K562 (cell line): Measurements from ENCODE around the gene RPRD1B. TPM values are rescaled to one million over a fixed set of nuclear protein-coding genes. Genes with fewer than 3 reads are reported as not detected.

ENCODE experiments used
- CEBPG ChIP-seq, 3 experiments: fragments of 200-800 bp in 1 of 3; sonication (Bioruptor generic) in 1 of 3; sonication (generic) in 1 of 3; formaldehyde crosslinking in 1 of 3; IDR thresholded peaks in 2 of 3; conservative IDR thresholded peaks in 1 of 3; 2 replicates each; pipeline versions ENCODE4 v1.6.1 to v1.8.0; 2016 to 2022; ENCODE audit warnings: missing compliant biosample characterization in 2 of 3, missing genetic modification characterization in 2 of 3, mild to moderate bottlenecking in 1 of 3, missing genetic modification reagents in 1 of 3
- ERF ChIP-seq: fragments of 450-650 bp; formaldehyde crosslinking; IDR thresholded peaks from 2 replicates; pipeline ENCODE4 v1.4.0; 2020; ENCODE audit warnings: mild to moderate bottlenecking, mixed read lengths
- KAT7 ChIP-seq: sonication (generic); formaldehyde crosslinking; IDR thresholded peaks from 2 replicates; pipeline ENCODE4 v1.8.0; 2022; ENCODE audit warnings: missing genetic modification reagents, mild to moderate bottlenecking, borderline replicate concordance
- NFE2L1 ChIP-seq: fragments of 450-650 bp; IDR thresholded peaks from 2 replicates; pipeline ENCODE4 v1.6.1; 2016; ENCODE audit warnings: missing genetic modification characterization, low read depth, mild to moderate bottlenecking, missing compliant biosample characterization, moderate library complexity, borderline replicate concordance
- NFXL1 ChIP-seq: fragments of 450-650 bp; formaldehyde crosslinking; IDR thresholded peaks from 2 replicates; pipeline ENCODE4 v1.4.0; 2021; ENCODE audit warnings: mild to moderate bottlenecking
- NONO ChIP-seq, 2 experiments: fragments of 200-400 bp in 1 of 2; fragments of 450-650 bp in 1 of 2; formaldehyde crosslinking in 1 of 2; IDR thresholded peaks; 2 replicates each; pipeline ENCODE4 v1.6.1; 2017; ENCODE audit warnings: low read depth in 2 of 2, mild to moderate bottlenecking in 2 of 2, moderate library complexity in 2 of 2, low read length in 1 of 2
- SAP30 ChIP-seq: fragments of 200-600 bp; sonication (generic); IDR thresholded peaks from 2 replicates; pipeline ENCODE4 v1.6.1; 2012; ENCODE audit warnings: borderline replicate concordance, low read depth, mild to moderate bottlenecking, moderate library complexity, low read length, control low read depth, inconsistent platforms; ENCODE audit not compliant: insufficient read depth, poor library complexity, severe bottlenecking
- SRSF7 ChIP-seq: fragments of 200-400 bp; formaldehyde crosslinking; optimal IDR thresholded peaks from 2 replicates; pipeline ENCODE3; 2017; ENCODE audit warnings: mild to moderate bottlenecking, low read depth, low read length
- TAL1 ChIP-seq: fragments of 450-650 bp; IDR thresholded peaks from 2 replicates; pipeline ENCODE4 v1.6.1; 2016; ENCODE audit warnings: mild to moderate bottlenecking
- ZBTB17 ChIP-seq: fragments of 450-650 bp; formaldehyde crosslinking; IDR thresholded peaks from 2 replicates; pipeline ENCODE4 v1.4.0; 2020; ENCODE audit warnings: mild to moderate bottlenecking
- ZNF41 ChIP-seq: fragments of 250-450 bp; sonication (Bioruptor Pico); conservative IDR thresholded peaks from 2 replicates; pipeline ENCODE4 v1.4.0; 2020; ENCODE audit warnings: mild to moderate bottlenecking
- ZNF696 ChIP-seq: fragments of 250-450 bp; sonication (Bioruptor Pico); conservative IDR thresholded peaks from 2 replicates; pipeline ENCODE4 v1.4.0; 2020; ENCODE audit warnings: mild to moderate bottlenecking, moderate library complexity
- polyA plus RNA-seq, 8 experiments: library from polyadenylated mRNA; depleted of rRNA in 4 of 8; stranded (reverse) in 5 of 8; unstranded in 3 of 8; fragments of >200 nt; fragmentation: Nextera tagmentation in 2 of 8; fragmentation: Illumina TruSeq in 1 of 8; extraction: Ambion mirVana in 2 of 8; extraction: Trizol in 1 of 8; gene quantifications; 2 replicates each; pipeline versions ENCODE4 v1.2.1 to v1.2.3, GENCODE V29; 2011 to 2014; ENCODE audit warnings: inconsistent platforms in 1 of 8, missing spikeins in 1 of 8
- total RNA-seq, 7 experiments: library from RNA; depleted of rRNA in 6 of 7; stranded (reverse); fragments of >200 nt in 6 of 7; fragmentation: Illumina TruSeq in 2 of 7; extraction: Trizol in 2 of 7; gene quantifications; 2 replicates each; pipeline versions ENCODE4 v1.2.1 to v1.2.3, GENCODE V29; 2011 to 2021; ENCODE audit warnings: low replicate concordance in 1 of 7
- TF ChIP-seq, protein P1 (sequence below): conservative IDR thresholded peaks from 2 replicates; pipeline ENCODE4 v1.6.1; 2011; ENCODE audit warnings: low read depth, mild to moderate bottlenecking, low read length; ENCODE audit not compliant: control insufficient read depth
- TF ChIP-seq, protein P2 (sequence below), 2 experiments: fragments of 450-650 bp; conservative IDR thresholded peaks; 2 replicates each; pipeline ENCODE4 v1.6.1; 2017; ENCODE audit warnings: mild to moderate bottlenecking in 2 of 2, moderate library complexity in 2 of 2
- TF ChIP-seq, protein P3 (sequence below): sonication (generic); formaldehyde crosslinking; IDR thresholded peaks from 2 replicates; pipeline ENCODE4 v1.9.0; 2022; ENCODE audit warnings: mild to moderate bottlenecking, missing genetic modification reagents
- TF ChIP-seq, protein P4 (sequence below): sonication (generic); formaldehyde crosslinking; IDR thresholded peaks from 2 replicates; pipeline ENCODE4 v1.9.0; 2022; ENCODE audit warnings: mild to moderate bottlenecking, missing genetic modification reagents
- TF ChIP-seq, protein P5 (sequence below): fragments of 150-350 bp; IDR thresholded peaks from 2 replicates; pipeline ENCODE4 v1.6.1; 2014; ENCODE audit warnings: low read depth, mild to moderate bottlenecking, low read length, borderline replicate concordance

RPRD1B gene
- total and polyA plus RNA-seq, 9 of the 15 experiments (the other 6 are each of a cell fraction or from before 2014, with no cell fraction given) = 5.5 to 43.0 (median 24.4) TPM

DNA sequence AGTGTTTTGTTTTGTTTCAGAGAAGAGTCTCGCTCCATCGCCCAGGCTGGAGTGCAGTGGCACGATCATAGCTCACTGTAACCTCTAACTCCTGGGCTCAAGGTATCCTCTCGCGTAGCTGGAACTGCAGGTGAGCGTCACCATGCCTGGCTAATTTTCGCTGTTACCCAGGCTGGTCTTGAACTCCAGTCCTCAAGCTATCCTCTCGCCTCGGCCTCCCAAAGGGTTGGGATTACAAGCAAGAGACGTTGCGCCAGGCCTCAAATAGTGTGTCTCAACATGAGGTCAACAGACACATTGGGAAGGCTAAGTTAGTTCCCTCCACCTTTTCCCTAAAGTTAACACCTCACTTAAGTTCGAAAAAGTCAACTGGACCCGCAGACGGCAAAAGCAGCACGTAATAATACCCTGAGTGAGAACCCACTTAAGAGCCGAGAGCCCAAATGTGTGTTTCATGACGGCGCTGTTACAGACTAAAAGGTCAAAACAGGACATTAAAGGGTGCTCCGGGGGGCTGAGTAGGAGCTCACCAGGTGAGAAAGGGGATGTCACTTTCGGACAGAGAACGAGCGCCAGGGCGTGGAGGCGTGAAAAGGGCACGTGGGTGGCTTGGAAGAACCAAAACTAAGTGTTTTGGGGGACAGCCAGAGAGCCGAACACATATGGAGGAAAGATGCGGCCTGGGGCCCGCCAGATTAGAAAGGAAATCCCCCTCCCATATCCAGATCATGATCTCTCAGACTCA is 789 bp upstream of the RPRD1B start (continued):
- TF ChIP-seq, protein P1, sequence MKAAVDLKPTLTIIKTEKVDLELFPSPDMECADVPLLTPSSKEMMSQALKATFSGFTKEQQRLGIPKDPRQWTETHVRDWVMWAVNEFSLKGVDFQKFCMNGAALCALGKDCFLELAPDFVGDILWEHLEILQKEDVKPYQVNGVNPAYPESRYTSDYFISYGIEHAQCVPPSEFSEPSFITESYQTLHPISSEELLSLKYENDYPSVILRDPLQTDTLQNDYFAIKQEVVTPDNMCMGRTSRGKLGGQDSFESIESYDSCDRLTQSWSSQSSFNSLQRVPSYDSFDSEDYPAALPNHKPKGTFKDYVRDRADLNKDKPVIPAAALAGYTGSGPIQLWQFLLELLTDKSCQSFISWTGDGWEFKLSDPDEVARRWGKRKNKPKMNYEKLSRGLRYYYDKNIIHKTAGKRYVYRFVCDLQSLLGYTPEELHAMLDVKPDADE = no peak
- no peak for TF ChIP-seq TAL1
- TF ChIP-seq SRSF7 = no peak
- TF ChIP-seq, protein P2, sequence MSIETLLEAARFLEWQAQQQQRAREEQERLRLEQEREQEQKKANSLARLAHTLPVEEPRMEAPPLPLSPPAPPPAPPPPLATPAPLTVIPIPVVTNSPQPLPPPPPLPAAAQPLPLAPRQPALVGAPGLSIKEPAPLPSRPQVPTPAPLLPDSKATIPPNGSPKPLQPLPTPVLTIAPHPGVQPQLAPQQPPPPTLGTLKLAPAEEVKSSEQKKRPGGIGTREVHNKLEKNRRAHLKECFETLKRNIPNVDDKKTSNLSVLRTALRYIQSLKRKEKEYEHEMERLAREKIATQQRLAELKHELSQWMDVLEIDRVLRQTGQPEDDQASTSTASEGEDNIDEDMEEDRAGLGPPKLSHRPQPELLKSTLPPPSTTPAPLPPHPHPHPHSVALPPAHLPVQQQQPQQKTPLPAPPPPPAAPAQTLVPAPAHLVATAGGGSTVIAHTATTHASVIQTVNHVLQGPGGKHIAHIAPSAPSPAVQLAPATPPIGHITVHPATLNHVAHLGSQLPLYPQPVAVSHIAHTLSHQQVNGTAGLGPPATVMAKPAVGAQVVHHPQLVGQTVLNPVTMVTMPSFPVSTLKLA (conservative IDR thresholded peaks at IDR 0.05) = peak in 1 of 2 experiments; percentile 93
- TF ChIP-seq, protein P3, sequence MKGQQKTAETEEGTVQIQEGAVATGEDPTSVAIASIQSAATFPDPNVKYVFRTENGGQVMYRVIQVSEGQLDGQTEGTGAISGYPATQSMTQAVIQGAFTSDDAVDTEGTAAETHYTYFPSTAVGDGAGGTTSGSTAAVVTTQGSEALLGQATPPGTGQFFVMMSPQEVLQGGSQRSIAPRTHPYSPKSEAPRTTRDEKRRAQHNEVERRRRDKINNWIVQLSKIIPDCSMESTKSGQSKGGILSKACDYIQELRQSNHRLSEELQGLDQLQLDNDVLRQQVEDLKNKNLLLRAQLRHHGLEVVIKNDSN (CRISPR knock-in tag) = peak; percentile 82
- TF ChIP-seq ZNF696 (CRISPR knock-in tag) = no peak
- TF ChIP-seq ERF (CRISPR knock-in tag) = 0 out of 2 replicates have a peak, but pooled peaks have one; percentile 15
- TF ChIP-seq, protein P4, sequence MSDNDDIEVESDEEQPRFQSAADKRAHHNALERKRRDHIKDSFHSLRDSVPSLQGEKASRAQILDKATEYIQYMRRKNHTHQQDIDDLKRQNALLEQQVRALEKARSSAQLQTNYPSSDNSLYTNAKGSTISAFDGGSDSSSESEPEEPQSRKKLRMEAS (CRISPR knock-in tag) = peak; percentile 82
- 0 out of 2 replicates have a peak, but pooled peaks have one; percentile 21 for TF ChIP-seq ZBTB17 (CRISPR knock-in tag)
- no peak for TF ChIP-seq NFXL1 (CRISPR knock-in tag)
- TF ChIP-seq, protein P5, sequence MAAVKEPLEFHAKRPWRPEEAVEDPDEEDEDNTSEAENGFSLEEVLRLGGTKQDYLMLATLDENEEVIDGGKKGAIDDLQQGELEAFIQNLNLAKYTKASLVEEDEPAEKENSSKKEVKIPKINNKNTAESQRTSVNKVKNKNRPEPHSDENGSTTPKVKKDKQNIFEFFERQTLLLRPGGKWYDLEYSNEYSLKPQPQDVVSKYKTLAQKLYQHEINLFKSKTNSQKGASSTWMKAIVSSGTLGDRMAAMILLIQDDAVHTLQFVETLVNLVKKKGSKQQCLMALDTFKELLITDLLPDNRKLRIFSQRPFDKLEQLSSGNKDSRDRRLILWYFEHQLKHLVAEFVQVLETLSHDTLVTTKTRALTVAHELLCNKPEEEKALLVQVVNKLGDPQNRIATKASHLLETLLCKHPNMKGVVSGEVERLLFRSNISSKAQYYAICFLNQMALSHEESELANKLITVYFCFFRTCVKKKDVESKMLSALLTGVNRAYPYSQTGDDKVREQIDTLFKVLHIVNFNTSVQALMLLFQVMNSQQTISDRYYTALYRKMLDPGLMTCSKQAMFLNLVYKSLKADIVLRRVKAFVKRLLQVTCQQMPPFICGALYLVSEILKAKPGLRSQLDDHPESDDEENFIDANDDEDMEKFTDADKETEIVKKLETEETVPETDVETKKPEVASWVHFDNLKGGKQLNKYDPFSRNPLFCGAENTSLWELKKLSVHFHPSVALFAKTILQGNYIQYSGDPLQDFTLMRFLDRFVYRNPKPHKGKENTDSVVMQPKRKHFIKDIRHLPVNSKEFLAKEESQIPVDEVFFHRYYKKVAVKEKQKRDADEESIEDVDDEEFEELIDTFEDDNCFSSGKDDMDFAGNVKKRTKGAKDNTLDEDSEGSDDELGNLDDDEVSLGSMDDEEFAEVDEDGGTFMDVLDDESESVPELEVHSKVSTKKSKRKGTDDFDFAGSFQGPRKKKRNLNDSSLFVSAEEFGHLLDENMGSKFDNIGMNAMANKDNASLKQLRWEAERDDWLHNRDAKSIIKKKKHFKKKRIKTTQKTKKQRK = no peak
- 0 out of 2 replicates have a peak, but pooled peaks have one; percentile 6 for TF ChIP-seq NFE2L1
- no peak for TF ChIP-seq CEBPG (CRISPR knock-in tag; IDR thresholded peaks at IDR 0.05)
- no peak for TF ChIP-seq CEBPG (tag; conservative IDR thresholded peaks at IDR 0.05 in 1 of 2, IDR thresholded peaks at IDR 0.05 in 1 of 2)
- TF ChIP-seq ZNF41 (CRISPR knock-in tag) = no peak
- TF ChIP-seq KAT7 (CRISPR knock-in tag) = 0 out of 2 replicates have a peak, but pooled peaks have one; percentile 57
- TF ChIP-seq NONO (IDR thresholded peaks at IDR 0.05; ENCODE audit: low read depth in 2 of 2, low read length in 1 of 2) = peak in 1 of 2 experiments; percentile 97; a peak in 2 of 4 replicates
- TF ChIP-seq SAP30 = peak; percentile 36
